Hippocampal formation (tissue), 2 donors: ENCODE measurements around the gene HSPA6.
A peak's percentile ranks its signal among the peaks of the same experiment; 100 is the strongest.
"Not testable (repeated sequence)": the region's sequence is repeated elsewhere in the genome, so short reads cannot be mapped to it uniquely, and the experiment has no call there.

ENCODE experiments used
- DNase-seq, 2 donors: peaks; one replicate each; lab custom pipeline; 2025; lab: John Stamatoyannopoulos, UW

HSPA6 gene

DNA sequence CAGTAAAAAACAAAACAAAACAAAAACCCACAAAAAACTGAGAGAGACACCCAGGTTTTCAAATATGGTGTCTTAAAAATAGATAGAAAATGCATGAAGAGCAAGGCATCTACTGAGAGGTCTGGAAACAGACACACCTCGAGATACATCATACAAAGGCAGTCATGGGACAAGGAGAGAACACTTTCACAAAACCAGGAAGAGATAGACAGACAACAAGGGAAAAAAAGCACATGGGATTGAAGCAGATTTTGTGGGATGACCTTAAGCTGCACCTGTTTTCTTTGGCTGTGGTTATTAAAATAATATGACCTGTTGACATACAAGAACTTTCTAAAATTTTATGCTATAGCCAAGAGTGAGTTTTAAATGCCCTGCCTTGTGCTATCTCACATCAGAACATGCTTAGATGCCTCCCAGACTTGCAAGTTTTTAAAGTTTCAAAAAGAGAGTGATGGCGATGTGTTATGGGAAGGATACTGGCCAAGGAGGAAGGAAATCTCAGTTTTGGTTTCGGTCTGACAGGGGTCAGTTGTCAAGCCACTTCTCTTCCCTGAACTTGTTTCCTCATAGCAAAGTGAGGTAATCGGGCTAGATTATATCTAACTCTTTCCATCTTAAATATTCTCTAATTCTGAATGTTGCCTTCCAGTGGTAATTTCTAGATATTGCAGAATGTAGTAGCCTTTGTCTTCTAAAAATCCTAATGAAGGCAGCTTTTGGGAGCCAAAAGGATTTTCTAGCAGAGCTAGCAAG, 36.8 kb downstream of the HSPA6 start:
- peak; percentile 18 to 42 for DNase-seq

DNA sequence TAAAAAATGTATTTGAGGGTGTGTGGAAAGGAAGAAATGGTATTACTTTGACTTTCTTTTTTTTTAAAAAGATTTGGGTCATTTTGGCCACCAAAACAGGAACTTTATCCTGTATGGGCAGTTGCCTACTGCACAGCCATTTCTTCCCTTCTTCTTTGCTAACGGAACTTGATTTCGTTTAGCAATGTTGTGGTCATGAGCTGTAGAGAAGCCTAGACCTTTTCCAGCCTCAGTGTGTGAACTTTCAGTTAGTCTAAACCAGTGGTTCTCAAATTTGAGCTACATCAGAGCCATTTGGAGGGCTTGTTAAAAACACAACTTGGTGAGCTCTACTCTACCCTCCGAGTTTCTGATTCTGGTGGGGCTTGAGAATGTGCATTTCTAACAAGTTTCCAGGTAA, 38.1 kb downstream of the HSPA6 start:
- DNase-seq = not testable (repeated sequence)

DNA sequence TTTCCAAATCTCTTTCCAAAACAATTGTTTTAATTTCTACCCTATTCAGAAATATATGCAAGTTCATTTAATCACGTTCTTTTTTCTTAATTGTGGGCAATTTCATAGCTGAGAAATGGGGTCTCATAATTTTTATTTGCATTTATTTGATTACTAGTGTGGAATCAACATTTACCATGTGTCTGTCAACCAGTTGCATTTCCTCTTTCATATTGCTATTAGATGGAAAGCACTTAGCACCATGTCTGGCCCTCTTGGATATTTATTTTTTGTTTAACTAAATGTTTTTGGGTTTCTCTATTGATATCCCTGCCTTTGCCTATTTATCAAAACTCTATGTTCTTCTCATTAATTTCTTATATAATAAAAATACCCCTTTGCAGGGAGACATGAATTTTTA, 39.2 kb downstream of the HSPA6 start:
- DNase-seq = not testable (repeated sequence)

DNA sequence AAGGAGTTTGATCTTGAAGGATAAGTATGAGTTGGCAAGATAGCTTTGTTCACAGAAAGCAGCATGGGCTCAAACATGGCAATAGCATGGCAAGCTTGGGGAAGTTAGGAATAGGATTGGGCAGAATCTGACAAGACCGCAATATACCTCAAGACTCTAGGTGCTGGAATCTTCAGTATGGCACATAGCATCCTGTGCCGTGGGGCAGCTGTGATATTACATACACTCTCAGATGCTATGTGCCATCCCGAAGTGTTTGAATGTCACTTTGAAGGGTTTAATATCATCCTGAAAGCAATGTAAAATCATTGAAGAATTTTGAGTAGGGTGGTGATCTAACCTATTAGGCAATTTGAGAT, 42.2 kb downstream of the HSPA6 start:
- DNase-seq = not testable (repeated sequence)

DNA sequence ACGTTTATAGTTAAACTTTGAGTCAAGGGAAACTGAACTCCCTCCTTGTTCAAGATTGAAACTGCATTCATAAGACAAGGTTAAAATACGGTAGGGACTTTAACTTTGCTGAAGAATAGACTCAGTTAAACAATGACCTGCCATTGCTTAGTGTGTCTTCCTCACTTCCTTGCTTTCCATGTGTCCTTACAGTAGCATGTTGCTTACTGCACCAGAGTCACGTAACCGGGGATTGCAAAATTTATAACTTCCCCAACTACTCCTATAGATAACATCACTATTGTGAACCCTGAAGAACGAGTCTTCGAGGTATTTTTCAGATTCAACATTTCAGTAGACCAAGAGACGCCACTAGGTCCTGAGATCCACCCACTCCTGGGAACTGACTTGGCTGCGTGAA, 47.4 kb downstream of the HSPA6 start:
- not testable (repeated sequence) for DNase-seq
